Activated effector memory CD4-positive, alpha-beta T cell treated with anti-CD3 and anti-CD28 coated beads, Interleukin-2, amount 50 U/mL, for 16 hours (primary cell): ENCODE measurements around the gene SUN2.

Source experiments
- DNase-seq: peaks from one replicate; pipeline ENCODE4 v3.0.0-alpha.2; 2020

Gene SUN2

DNA sequence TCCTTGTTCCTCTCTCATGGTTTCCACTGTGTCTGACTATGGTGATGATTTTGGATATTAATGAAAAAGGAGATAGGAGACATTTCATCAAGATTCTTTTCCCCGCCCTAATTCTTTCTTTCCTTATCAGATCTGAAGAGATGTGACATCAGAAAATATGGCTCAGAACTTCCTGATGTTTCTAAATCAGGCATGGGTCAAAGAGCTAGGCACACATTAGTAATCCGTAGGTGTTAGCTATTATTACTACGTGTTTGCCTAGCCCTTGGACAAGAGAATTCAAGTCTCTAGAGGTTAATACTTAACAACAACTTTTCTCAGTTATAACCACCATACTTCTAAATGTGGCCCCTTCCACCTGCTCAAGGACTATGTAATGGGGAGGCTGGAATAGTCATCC is 60.9 kb downstream of the SUN2 start:
- DNase-seq, result no peak

DNA sequence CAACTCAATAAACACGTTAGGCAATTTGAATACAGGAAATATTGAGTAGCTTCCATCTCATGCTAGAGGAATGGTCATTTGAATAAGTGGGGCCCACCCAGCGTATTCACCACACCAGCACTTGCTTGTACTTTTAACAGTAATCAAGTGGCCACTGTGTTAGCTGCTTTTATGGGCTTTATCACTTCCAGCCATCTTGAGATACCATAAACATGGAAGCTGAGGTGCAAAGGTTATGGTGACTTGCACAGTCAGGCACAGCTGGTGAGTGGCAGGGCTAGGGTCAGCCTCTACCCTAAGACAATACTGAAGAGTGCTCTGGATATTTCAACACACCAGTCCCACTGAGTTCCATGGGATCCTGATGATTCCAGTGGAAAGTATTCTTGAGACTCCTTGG is 61.7 kb downstream of the SUN2 start:
- no peak for DNase-seq

GRCh38 chr22:38689651-38690050 is 66.1 kb downstream of the SUN2 start:
- no peak for DNase-seq

DNA sequence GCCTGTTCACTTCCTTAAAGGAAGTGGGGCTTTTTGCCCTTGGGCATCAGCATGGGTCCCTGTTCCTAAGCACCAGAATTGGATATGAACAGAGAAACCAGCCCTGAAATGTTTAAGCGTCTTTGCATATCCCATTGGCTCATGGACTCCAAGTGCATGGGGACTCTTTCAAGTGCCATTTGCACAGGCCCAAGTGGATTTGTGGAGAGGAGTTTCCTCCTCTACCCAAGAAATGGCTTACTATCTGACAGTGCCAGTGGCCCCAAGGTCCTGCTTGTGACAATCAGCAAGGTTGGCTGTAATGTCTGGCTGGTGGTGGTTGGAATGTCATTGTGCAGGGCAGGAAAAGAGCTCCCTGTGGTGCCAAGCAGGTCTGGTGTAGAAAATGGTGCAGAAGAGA is 70.0 kb downstream of the SUN2 start:
- no peak for DNase-seq

- DNase-seq, result no peak
These were observed 70.9 kb downstream of the SUN2 start for GRCh38 chr22:38684895-38685294.
